Sigmoid colon (tissue), 4 donors: Measurements from ENCODE around the gene GFM1.

Source experiments
- CTCF ChIP-seq, 4 experiments: fragments of 450-650 bp in 3 of 4; fragments of 200-600 bp in 1 of 4; IDR thresholded peaks; one replicate each; pipeline ENCODE4 v1.5.1; 2016 to 2019; ENCODE audit warnings: antibody characterized with exemption in 4 of 4, mild to moderate bottlenecking in 3 of 4, moderate library complexity in 2 of 4
- POLR2A ChIP-seq, 2 donors: fragments of 450-650 bp; IDR thresholded peaks; one replicate each; pipeline ENCODE4 v1.6.1; 2016; ENCODE audit warnings: antibody characterized with exemption in 2 of 2, mild to moderate bottlenecking in 2 of 2, moderate library complexity in 2 of 2
- POLR2AphosphoS5 ChIP-seq, 4 donors: sonication (generic); formaldehyde crosslinking; IDR thresholded peaks; one replicate each; pipeline ENCODE4 v1.6.1; 2017; ENCODE audit warnings: antibody characterized with exemption in 4 of 4

GRCh38 chr3:158735296-158736033, 91.1 kb downstream of the GFM1 start:
- TF ChIP-seq CTCF (IDR thresholded peaks at IDR 0.05): no peak
- no peak for TF ChIP-seq POLR2A (IDR thresholded peaks at IDR 0.05)
- TF ChIP-seq POLR2AphosphoS5 (IDR thresholded peaks at IDR 0.05): no peak
